Astrocyte of the cerebellum (primary cell): ENCODE data around the gene PATL1.
A peak's percentile ranks its signal among the peaks of the same experiment; 100 is the strongest.
"Not testable (repeated sequence)": the region's sequence is repeated elsewhere in the genome, so short reads cannot be mapped to it uniquely, and the experiment has no call there.

Experiments
- DNase-seq: peaks from one replicate; pipeline ENCODE4 v3.0.0-alpha.2; 2011; ENCODE audit warnings: low read depth
- H3K4me3 ChIP-seq: 2 replicates; pipeline ENCODE4 v1.5.1; 2011; ENCODE audit warnings: mild to moderate bottlenecking, low read depth, low read length, moderate library complexity
- CTCF ChIP-seq: IDR thresholded peaks from 2 replicates; pipeline ENCODE4 v1.5.1; 2012; ENCODE audit warnings: low read length, low read depth, moderate library complexity, mild to moderate bottlenecking; ENCODE audit errors: missing control alignments
- in situ Hi-C: cut with HindIII; loops from 2 replicates; pipeline ENCODE4 v1.10.0; 2017; ENCODE audit warnings: low sequenced_read_pairs

The PATL1 gene

GRCh38 chr11:59643390-59643789, 25.4 kb downstream of the PATL1 start:
- TF ChIP-seq CTCF, result no peak
- DNase-seq, result no peak
- in situ Hi-C loops, result no loop called here
- no peak overlapping the region for H3K4me3 ChIP-seq

- no peak for DNase-seq
- in situ Hi-C loops, result no loop called here
- H3K4me3 ChIP-seq, result no peak overlapping the region
- no peak for TF ChIP-seq CTCF
Observed at GRCh38 chr11:59641156-59641555, 27.7 kb downstream of the PATL1 start.

- H3K4me3 ChIP-seq, result no peak overlapping the region
- in situ Hi-C loops, result no loop called here
- no peak for DNase-seq
- TF ChIP-seq CTCF, result no peak
Observed at GRCh38 chr11:59630493-59630892, 38.3 kb downstream of the PATL1 start.

- in situ Hi-C loops, result no loop called here
- no peak for TF ChIP-seq CTCF
- H3K4me3 ChIP-seq, result no peak overlapping the region
- DNase-seq, result no peak
Observed at GRCh38 chr11:59629996-59630395, 38.8 kb downstream of the PATL1 start.

DNA sequence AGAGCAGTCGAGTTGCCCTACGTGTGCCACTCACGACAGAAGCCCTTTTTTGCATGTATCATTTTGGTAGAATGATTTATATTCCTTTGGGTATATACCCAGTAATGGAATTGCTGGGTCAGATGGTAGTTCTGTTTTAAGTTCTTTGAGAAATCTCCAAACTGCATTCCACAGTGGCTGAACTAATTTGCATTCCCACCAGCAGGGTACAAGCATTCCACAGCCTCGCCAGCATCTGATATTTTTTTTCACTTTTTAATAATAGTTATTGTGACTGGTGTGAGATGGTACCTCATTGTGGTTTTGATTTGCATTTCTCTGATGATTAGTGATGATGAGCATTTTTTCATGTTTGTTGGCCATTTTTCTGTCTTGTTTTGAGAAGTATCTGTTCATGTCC, 41.9 kb downstream of the PATL1 start:
- H3K4me3 ChIP-seq, in situ Hi-C loops: not testable (repeated sequence)
- DNase-seq, result peak; percentile 11
- TF ChIP-seq CTCF, result peak; percentile 41

DNA sequence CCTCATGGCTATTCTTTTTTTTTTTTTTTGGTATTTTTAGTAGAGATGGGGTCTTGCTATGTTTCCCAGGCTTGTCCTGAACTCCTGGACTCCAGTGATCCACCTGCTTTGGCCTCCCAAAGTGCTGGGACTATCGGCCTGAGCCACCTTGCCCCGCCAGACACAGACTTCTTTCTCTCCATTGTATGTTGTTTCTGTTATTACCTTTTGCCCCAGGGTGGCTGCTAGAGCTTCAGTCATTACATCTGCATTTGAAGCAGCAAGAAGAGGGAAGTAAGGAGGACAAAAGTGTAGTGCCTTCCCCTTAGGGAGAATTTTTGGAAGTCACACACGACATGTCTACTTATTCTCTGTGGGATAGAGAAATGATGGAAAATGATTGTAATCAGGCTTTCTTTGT, 43.1 kb downstream of the PATL1 start:
- H3K4me3 ChIP-seq, result no peak overlapping the region
- no peak for DNase-seq
- no peak for TF ChIP-seq CTCF
- in situ Hi-C loops, result no loop called here

DNA sequence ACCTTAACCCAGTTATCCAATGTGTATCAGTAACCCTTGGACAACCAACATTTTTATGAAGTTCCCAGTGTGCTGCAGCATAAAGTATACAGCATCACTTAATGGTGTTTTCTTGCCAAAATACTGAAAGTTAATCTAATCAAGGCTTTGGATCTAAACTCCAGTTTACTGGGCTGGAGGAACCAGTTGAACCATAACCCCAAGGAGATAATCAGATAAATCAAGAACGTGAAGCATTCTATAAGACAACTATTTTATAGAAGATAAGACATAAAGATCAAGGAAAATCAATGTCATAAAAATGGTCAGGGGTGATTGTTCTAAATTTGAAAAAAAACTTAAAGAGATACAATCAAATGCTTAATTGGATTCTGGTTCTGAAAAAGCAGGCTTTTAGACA, 51.0 kb downstream of the PATL1 start:
- no peak for DNase-seq
- no peak overlapping the region for H3K4me3 ChIP-seq
- in situ Hi-C loops, result no loop called here
- no peak for TF ChIP-seq CTCF
